Putamen (tissue), 1 donor: Measurements from ENCODE around the gene SF1.
A peak's percentile ranks its signal among the peaks of the same experiment; 100 is the strongest.

Experiments used
- DNase-seq: peaks from one replicate; pipeline ENCODE4 v3.0.0-alpha.2; 2016; ENCODE audit warnings: low spot score

The SF1 gene

GRCh38 chr11:64723907-64724862 lies 54.2 kb downstream of the SF1 start:
- DNase-seq, result no peak

DNA sequence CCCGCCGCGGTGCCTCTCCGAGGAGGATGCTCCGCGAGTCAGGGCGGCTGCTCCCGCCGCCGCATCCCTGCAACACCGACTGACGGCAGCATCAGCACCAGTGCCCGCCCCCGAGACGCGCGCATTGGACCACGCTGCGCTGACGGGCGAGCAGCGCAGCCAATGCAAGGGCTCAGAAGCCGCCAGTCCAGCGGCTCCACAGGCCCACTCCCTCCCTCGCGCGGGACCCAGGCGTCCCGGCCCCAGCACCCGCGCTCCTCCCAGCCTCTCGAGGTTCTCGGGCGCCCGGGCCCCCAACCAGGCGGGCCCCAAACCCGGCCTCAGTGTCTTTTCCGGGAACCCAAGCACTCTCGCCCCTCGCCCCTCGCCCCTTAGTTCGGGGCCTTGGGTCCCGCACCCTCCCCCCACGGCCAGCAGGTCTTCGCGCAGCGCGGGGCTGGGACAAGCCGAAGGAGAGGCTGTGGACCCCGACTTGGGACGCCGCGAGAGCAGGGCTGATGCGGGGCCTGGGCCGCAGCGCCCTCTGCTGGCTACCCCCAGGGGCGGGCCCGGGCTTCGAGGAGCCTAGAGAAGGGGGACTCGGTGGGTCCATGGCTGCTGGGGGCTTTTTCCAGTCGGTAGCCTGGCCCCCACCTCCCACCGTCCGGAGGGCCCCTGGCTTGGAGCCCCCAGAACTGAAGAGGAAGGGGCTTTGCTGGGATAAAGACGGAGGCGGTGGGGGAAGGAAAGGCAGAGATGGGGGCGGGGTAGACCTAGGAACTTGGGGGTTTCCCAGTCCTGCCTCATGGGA lies 55.0 kb downstream of the SF1 start, which contains the start of gene NRXN2:
TSS of gene NRXN2 (minus strand) at position 81 of the 790 bp plus-strand sequence. CDS start 9,498 bp downstream, outside the sequence.
- peak; percentile 94 for DNase-seq

GRCh38 chr11:64722141-64723065 lies 55.9 kb downstream of the SF1 start:
- no peak for DNase-seq

DNA sequence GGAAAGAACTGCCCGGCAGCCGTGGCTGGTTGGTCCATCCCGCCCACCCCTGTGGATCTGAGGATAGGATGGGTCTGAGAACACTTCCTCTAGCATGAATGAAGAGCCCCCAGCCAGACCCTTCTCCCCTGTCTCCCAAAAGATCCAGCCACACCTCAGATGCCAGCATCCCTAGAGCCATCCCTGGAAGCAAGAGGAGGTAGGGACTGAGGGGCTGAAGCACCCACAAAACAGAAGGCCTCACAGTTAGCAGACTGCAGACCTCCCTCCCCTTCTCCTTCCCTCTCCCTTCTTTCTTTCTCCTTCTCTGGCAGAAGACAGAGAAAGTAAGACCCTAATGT lies 57.0 kb downstream of the SF1 start:
- no peak for DNase-seq

- no peak for DNase-seq
Observed at GRCh38 chr11:64720640-64721358, 57.5 kb downstream of the SF1 start.

DNA sequence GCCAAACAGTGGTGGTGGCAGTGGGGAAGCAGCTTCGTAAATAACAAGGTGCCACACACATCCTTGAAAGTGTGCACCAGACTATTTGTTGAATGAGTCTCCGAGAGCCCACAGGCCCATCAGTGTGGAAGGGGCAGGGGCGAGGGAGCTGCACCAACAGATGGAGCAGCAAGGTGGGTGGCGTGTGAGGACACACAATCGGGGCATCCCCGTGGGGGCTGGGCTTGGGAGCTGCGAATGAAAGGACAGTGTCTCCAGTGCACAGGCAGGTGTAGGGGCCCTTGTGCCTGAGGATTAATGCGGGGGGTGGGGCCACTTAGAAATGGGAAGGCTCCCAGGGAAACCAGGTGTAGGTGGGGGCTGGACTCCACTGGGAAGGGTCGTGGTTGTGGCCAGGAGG lies 58.2 kb downstream of the SF1 start:
- DNase-seq, result no peak

DNA sequence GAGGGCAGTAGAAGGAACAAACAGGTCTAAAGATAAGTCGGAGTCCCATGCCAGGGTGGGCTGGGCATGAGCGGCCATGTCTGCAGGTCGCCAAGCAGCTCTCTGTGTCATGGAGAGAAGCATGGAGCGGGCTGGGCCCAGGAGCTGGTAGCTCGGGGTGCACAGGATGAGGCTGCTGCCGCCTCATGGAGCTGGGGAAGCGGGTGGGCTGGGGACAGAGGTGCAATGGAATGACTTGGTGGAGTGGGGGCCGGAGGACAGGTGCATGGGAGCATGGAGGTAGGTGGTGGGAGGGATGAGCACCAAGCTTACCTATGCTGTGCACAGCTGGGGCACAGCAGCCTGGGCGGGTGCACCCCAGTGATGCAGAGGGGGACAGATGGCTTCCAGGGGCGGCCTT lies 58.9 kb downstream of the SF1 start:
- no peak for DNase-seq

DNA sequence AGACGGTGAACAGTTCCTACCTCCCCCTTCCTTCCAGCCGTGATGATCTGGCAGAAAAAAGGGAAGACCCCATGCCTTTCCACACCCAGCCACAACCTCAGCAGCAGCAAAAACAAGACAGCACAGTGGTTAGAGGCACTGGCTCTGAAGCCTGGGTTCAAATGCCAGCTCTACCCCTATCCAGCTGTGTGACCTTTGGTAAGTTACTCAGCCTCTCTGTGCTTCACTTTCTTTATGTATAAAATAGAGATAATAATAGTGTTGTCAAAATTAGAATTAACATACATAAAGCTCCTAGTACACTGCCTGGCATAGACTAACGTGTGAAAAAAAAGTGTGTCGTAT lies 59.6 kb downstream of the SF1 start:
- DNase-seq, result no peak

GRCh38 chr11:64718084-64718779 lies 60.1 kb downstream of the SF1 start:
- DNase-seq, result no peak

DNA sequence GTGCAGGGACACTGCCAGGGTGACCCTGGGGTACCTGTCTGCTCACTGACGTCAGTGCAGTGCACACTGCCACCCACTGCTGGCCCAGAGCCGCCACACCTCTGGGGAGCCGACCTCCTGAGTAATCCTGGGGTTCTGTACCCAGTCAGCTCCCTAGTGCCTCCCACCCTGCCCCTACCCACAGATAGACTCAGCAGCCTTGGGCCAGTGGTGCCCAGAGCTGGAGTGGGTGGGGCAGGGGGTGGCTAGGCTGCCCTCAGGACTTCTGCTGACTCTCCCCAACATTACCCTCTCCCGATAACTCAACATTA lies 61.1 kb downstream of the SF1 start:
- no peak for DNase-seq

GRCh38 chr11:64716473-64717267 lies 61.7 kb downstream of the SF1 start:
- no peak for DNase-seq

- no peak for DNase-seq
Observed at GRCh38 chr11:64715756-64716472, 62.4 kb downstream of the SF1 start.

GRCh38 chr11:64715110-64715509 lies 63.2 kb downstream of the SF1 start:
- DNase-seq, result no peak

- DNase-seq, result peak; percentile 36
Observed at GRCh38 chr11:64714666-64715065, 63.7 kb downstream of the SF1 start.
